Measurements from ENCODE around the gene CDH4. TPM values are rescaled to one million over a fixed set of nuclear protein-coding genes. Genes with fewer than 3 reads are reported as not detected.

CDH4 gene
- total RNA-seq, 1 donor from 2014 or later, result 2.9 TPM

- H3K9ac ChIP-seq, result no peak overlapping the region
- no peaks in the 10 kb centered on the region for H3K27me3 ChIP-seq
- H3F3A ChIP-seq (ENCODE audit: low read depth), result peaks cover under 1% of the 10 kb centered on the region
- H3K36me3 ChIP-seq, result no peaks in the 10 kb centered on the region
- no peak overlapping the region for H3K27ac ChIP-seq
- H2AFZ ChIP-seq (replicated peaks), result no peak overlapping the region
- TF ChIP-seq EZH2phosphoT487 (IDR thresholded peaks at IDR 0.05) (no peak), EZH2 (IDR thresholded peaks at IDR 0.05) (no peak), CTCF (IDR thresholded peaks at IDR 0.05) (no peak)
- H3K27me3 Mint-ChIP-seq (ENCODE audit: insufficient read depth, low read depth), result peaks cover 2% of the 10 kb centered on the region
- peaks cover 2% of the 10 kb centered on the region for H3K4me1 Mint-ChIP-seq
- no peak overlapping the region for H3K27ac Mint-ChIP-seq
- H3K9me3 Mint-ChIP-seq, result peaks cover 3% of the 10 kb centered on the region
- H3K4me3 Mint-ChIP-seq, result no peak overlapping the region
- no peaks in the 10 kb centered on the region for H3K4me1 ChIP-seq
- H3K4me2 ChIP-seq, result no peak overlapping the region
- peaks cover 3% of the 10 kb centered on the region for H3K36me3 Mint-ChIP-seq
- no peaks in the 10 kb centered on the region for H3K9me3 ChIP-seq (ENCODE audit: low read depth)
- no peak overlapping the region for H3K4me3 ChIP-seq
- no peak for DNase-seq (ENCODE audit: low spot score)
- H4K20me1 ChIP-seq (ENCODE audit: low read depth), result no peaks in the 10 kb centered on the region
- no peaks in the 10 kb centered on the region for H3K79me2 ChIP-seq (ENCODE audit: low read depth)
These were observed 672.9 kb downstream of the CDH4 start for GRCh38 chr20:61924858-61925554.

GRCh38 chr20:61925555-61926252 lies 673.6 kb downstream of the CDH4 start:
- Mint-ChIP-seq H3K4me1 (peaks cover 2% of the 10 kb centered on the region), H3K36me3 (peaks cover 3% of the 10 kb centered on the region), H3K4me3 (no peak overlapping the region), H3K27ac (no peak overlapping the region), H3K9me3 (peaks cover 3% of the 10 kb centered on the region), H3K27me3 (ENCODE audit: insufficient read depth, low read depth) (peaks cover 2% of the 10 kb centered on the region)
- no peak overlapping the region for H3K27ac ChIP-seq
- no peaks in the 10 kb centered on the region for H4K20me1 ChIP-seq (ENCODE audit: low read depth)
- H3K9me3 ChIP-seq (ENCODE audit: low read depth), result no peaks in the 10 kb centered on the region
- TF ChIP-seq EZH2 (IDR thresholded peaks at IDR 0.05) (no peak), CTCF (IDR thresholded peaks at IDR 0.05) (no peak), EZH2phosphoT487 (IDR thresholded peaks at IDR 0.05) (no peak)
- H2AFZ ChIP-seq (replicated peaks), result no peak overlapping the region
- H3K4me3 ChIP-seq, result no peak overlapping the region
- H3K4me1 ChIP-seq, result no peaks in the 10 kb centered on the region
- H3K4me2 ChIP-seq, result no peak overlapping the region
- H3K27me3 ChIP-seq, result no peaks in the 10 kb centered on the region
- no peaks in the 10 kb centered on the region for H3F3A ChIP-seq (ENCODE audit: low read depth)
- H3K79me2 ChIP-seq (ENCODE audit: low read depth), result no peaks in the 10 kb centered on the region
- H3K36me3 ChIP-seq, result no peaks in the 10 kb centered on the region
- no peak overlapping the region for H3K9ac ChIP-seq
- no peak for DNase-seq (ENCODE audit: low spot score)

GRCh38 chr20:61926253-61926613 lies 674.2 kb downstream of the CDH4 start:
- no peak overlapping the region for H2AFZ ChIP-seq (replicated peaks)
- H3K27me3 ChIP-seq, result no peaks in the 10 kb centered on the region
- H3K27me3 Mint-ChIP-seq (ENCODE audit: insufficient read depth, low read depth), result peaks cover 2% of the 10 kb centered on the region
- H3K27ac ChIP-seq, result no peak overlapping the region
- H3K4me1 ChIP-seq, result no peaks in the 10 kb centered on the region
- no peak overlapping the region for H3K4me3 Mint-ChIP-seq
- H3K4me3 ChIP-seq, result no peak overlapping the region
- no peaks in the 10 kb centered on the region for H3F3A ChIP-seq (ENCODE audit: low read depth)
- TF ChIP-seq CTCF (IDR thresholded peaks at IDR 0.05), result no peak
- no peak for TF ChIP-seq EZH2 (IDR thresholded peaks at IDR 0.05)
- no peak for TF ChIP-seq EZH2phosphoT487 (IDR thresholded peaks at IDR 0.05)
- H3K9ac ChIP-seq, result no peak overlapping the region
- H3K27ac Mint-ChIP-seq, result no peak overlapping the region
- peaks cover 3% of the 10 kb centered on the region for H3K9me3 Mint-ChIP-seq
- peaks cover 2% of the 10 kb centered on the region for H3K4me1 Mint-ChIP-seq
- H3K36me3 ChIP-seq, result no peaks in the 10 kb centered on the region
- no peaks in the 10 kb centered on the region for H3K79me2 ChIP-seq (ENCODE audit: low read depth)
- no peaks in the 10 kb centered on the region for H3K9me3 ChIP-seq (ENCODE audit: low read depth)
- H3K4me2 ChIP-seq, result no peak overlapping the region
- H3K36me3 Mint-ChIP-seq, result peaks cover 3% of the 10 kb centered on the region
- DNase-seq (ENCODE audit: low spot score), result no peak
- H4K20me1 ChIP-seq (ENCODE audit: low read depth), result no peaks in the 10 kb centered on the region

All from neural progenitor cell (in vitro differentiated cells).